Measurements from ENCODE around the gene CEP135.

- TF ChIP-seq CTCF (optimal IDR thresholded peaks at IDR 0.05 in 1 of 3, IDR thresholded peaks at IDR 0.05 in 1 of 3, conservative IDR thresholded peaks at IDR 0.05 in 1 of 3; ENCODE audit: extremely low read depth in 1 of 3, insufficient read depth in 2 of 3, low read length in 3 of 3) (no peak), EZH2 (IDR thresholded peaks at IDR 0.05; ENCODE audit: low read length) (no peak)
Measured at GRCh38 chr4:55938481-55938880, 10.3 kb upstream of the CEP135 start.

All from keratinocyte (primary cell).